ENCODE results near the gene PSMC3.

Gene PSMC3

DNA sequence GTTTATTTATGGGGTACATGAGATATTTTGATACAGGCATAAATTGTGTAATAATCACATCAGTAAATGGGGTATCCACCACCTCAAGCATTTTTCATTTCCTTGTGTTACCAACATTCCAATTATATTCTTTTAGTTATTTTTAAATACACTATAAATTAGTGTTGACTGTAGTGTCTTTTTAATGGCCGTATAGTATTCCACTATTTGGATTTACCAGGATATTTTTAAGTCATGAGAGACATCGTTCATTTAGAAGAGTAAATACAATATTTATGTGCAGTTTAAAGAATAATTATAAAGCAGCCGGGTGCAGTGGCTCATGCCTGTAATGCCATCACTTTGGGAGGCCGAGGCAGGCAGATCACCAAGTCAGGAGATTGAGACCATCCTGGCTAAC lies 41.7 kb downstream of the PSMC3 start:
- TF ChIP-seq, protein P1, sequence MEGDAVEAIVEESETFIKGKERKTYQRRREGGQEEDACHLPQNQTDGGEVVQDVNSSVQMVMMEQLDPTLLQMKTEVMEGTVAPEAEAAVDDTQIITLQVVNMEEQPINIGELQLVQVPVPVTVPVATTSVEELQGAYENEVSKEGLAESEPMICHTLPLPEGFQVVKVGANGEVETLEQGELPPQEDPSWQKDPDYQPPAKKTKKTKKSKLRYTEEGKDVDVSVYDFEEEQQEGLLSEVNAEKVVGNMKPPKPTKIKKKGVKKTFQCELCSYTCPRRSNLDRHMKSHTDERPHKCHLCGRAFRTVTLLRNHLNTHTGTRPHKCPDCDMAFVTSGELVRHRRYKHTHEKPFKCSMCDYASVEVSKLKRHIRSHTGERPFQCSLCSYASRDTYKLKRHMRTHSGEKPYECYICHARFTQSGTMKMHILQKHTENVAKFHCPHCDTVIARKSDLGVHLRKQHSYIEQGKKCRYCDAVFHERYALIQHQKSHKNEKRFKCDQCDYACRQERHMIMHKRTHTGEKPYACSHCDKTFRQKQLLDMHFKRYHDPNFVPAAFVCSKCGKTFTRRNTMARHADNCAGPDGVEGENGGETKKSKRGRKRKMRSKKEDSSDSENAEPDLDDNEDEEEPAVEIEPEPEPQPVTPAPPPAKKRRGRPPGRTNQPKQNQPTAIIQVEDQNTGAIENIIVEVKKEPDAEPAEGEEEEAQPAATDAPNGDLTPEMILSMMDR (IDR thresholded peaks at IDR 0.05; ENCODE audit: low read depth, low read length, missing control alignments), result no peak
- no peak for DNase-seq (ENCODE audit: extremely low read depth, low read depth)
- H3K4me3 ChIP-seq (replicated peaks; ENCODE audit: low read depth, low read length), result no peak overlapping the region

DNA sequence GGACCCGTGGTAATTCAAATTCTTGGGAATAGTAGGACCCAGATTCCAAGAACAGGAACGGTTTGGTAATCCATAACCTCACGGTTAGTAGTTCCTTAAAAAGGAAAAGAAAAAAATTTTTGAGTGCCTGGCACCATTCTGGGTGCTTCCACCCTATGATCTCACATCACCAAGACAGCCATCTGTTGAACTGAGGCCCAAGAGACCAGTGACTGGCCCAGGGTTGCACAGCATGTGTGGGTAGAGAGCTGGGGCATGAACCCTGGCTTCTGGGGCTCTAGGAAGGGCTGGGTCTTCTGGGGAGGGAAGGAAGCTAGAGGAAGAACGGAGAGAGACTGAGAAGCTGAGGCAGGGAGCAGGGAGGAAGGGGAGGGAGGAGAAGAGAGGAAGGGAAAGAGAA lies 43.2 kb downstream of the PSMC3 start:
- TF ChIP-seq, protein P1 (IDR thresholded peaks at IDR 0.05; ENCODE audit: low read depth, low read length, missing control alignments), result no peak
- no peak overlapping the region for H3K4me3 ChIP-seq (replicated peaks; ENCODE audit: low read depth, low read length)
- DNase-seq (ENCODE audit: extremely low read depth, low read depth), result no peak

DNA sequence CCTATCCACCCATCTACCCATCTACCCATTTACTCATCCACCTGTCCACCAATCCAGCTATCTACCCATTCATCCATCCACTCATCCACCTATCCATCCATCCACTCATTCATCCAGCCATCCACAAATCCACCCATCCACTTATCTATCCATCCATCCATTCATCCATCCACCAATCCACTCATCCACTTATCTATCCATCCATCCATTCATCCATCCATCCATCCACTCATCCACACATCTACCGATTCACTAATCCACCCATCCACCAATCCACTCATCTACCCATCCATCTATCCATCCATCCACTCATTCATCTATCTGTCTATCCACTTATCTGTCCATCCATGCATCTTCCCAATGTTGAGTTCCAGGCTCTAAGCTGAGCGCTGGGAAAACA lies 46.2 kb downstream of the PSMC3 start:
- TF ChIP-seq, protein P1 (IDR thresholded peaks at IDR 0.05; ENCODE audit: low read depth, low read length, missing control alignments), result no peak
- H3K4me3 ChIP-seq (replicated peaks; ENCODE audit: low read depth, low read length), result no peak overlapping the region
- DNase-seq (ENCODE audit: extremely low read depth, low read depth), result no peak

DNA sequence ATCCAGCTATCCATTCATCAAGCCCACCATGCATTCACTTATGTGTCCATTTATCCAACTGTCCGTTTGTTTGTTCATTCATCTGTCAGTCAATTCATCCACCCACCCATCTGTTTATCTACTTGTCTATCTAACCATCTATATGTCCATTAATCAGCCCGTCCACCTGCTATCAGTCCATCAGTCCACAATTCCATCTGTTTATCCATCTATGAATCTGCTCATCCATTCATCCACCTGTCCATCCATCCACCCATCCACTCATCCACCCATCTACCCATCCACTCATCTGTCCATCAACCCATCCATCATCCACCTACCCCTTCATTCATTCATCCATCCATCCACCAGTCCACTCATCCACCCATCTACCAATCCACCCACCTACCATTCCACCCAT lies 46.9 kb downstream of the PSMC3 start:
- no peak overlapping the region for H3K4me3 ChIP-seq (replicated peaks; ENCODE audit: low read depth, low read length)
- TF ChIP-seq, protein P1 (IDR thresholded peaks at IDR 0.05; ENCODE audit: low read depth, low read length, missing control alignments), result no peak
- DNase-seq (ENCODE audit: extremely low read depth, low read depth), result no peak

DNA sequence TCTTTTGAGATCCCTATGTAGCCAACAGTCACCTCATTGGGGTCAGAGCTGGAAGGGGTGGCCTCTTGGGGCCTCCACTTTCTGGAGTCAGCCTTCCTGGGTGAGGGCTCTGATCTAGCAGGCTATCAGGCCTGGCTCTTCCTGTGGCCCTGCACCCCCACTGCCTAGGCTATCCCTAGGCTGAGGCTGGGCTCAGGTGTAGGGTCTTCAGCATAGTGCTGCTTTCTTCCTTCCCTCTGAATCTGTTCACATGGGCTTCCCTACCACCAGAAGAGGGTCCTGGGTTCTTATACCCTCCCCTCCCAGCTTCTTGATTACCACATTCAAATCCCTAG lies 47.4 kb downstream of the PSMC3 start:
- no peak overlapping the region for H3K4me3 ChIP-seq (replicated peaks; ENCODE audit: low read depth, low read length)
- TF ChIP-seq, protein P1 (IDR thresholded peaks at IDR 0.05; ENCODE audit: low read depth, low read length, missing control alignments), result no peak
- DNase-seq (ENCODE audit: extremely low read depth, low read depth), result no peak

DNA sequence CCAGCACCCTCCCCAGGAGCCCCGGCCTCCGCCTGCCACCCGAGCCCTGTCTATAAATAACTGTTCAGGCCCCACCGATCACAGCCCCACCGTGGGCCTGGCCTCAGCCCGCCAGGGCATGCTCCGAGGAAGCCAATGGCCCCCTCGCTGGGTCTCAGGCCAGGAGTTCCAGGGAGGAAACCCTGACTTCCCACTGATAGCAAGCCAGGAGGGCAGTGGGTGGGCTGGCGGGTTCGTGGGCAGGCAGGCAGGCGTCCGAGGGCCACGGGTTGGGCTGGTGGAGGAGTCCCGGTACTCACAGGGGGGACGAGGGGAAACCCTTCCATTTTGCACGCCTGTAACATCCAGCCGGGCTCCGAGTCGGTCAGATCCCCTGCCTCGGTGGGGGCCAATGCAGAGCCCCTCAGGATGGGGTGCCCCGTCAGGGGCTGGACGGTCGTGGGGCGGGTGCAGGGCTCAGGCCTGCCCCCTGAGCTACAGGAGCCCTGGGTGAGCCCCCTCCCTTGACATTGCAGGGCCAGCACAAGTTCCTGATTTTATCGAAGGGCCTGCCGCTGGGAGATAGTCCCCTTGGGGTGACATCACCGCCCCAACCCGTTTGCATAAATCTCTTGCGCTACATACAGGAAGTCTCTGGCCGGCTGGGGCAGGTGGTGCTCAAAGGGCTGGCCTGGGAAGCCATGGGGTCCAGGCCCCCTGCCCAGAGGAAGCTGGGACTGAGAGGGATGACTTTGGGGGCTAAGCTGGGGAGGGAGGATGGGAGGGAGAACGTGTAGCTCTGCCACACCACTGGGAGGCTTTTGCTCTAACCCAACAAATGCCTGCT lies 48.0 kb downstream of the PSMC3 start, which contains the start of gene SPI1:
TSS of gene SPI1 (minus strand) at position 538 of the 826 bp plus-strand sequence. CDS start at position 344, 194 bp downstream.
- TF ChIP-seq, protein P1 (IDR thresholded peaks at IDR 0.05; ENCODE audit: low read depth, low read length, missing control alignments), result no peak
- DNase-seq (ENCODE audit: extremely low read depth, low read depth), result no peak
- H3K4me3 ChIP-seq (replicated peaks; ENCODE audit: low read depth, low read length), result no peak within 1 kb of the TSS

All from HFF-Myc (cell line).